ENCODE results near the gene NCOA7. TPM values are rescaled to one million over a fixed set of nuclear protein-coding genes. Genes with fewer than 3 reads are reported as not detected.

Gene NCOA7
- total and polyA plus RNA-seq, 9 of the 15 experiments (the other 6 are each of a cell fraction or from before 2014, with no cell fraction given), result 5.8 to 14.6 (median 9.3) TPM

- TF ChIP-seq, protein P1, sequence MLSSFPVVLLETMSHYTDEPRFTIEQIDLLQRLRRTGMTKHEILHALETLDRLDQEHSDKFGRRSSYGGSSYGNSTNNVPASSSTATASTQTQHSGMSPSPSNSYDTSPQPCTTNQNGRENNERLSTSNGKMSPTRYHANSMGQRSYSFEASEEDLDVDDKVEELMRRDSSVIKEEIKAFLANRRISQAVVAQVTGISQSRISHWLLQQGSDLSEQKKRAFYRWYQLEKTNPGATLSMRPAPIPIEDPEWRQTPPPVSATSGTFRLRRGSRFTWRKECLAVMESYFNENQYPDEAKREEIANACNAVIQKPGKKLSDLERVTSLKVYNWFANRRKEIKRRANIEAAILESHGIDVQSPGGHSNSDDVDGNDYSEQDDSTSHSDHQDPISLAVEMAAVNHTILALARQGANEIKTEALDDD (IDR thresholded peaks at IDR 0.05), result peak; percentile 89
- TF ChIP-seq ATF7 (IDR thresholded peaks at IDR 0.05) (peak; percentile 85), JUN (IDR thresholded peaks at IDR 0.05; ENCODE audit: borderline replicate concordance, low read depth, low read length) (peak; percentile 82), JUN (CRISPR knock-in tag; IDR thresholded peaks at IDR 0.05; ENCODE audit: borderline replicate concordance) (no peak), ARHGAP35 (IDR thresholded peaks at IDR 0.05; ENCODE audit: partially characterized antibody) (no peak), CHCHD3 (CRISPR knock-in tag; IDR thresholded peaks at IDR 0.05) (no peak), ZZZ3 (IDR thresholded peaks at IDR 0.05) (no peak), THAP12 (CRISPR knock-in tag; IDR thresholded peaks at IDR 0.05) (no peak), GATA2 (CRISPR knock-in tag; IDR thresholded peaks at IDR 0.05) (peak; percentile 28; the same call in 1 of the 2 replicates), FOXA3 (CRISPR knock-in tag; conservative IDR thresholded peaks at IDR 0.05 in 1 of 2, IDR thresholded peaks at IDR 0.05 in 1 of 2) (0 out of 4 replicates have a peak, but pooled peaks of 1 of the 2 experiments have one; percentile 39), ZNF217 (CRISPR knock-in tag; IDR thresholded peaks at IDR 0.05) (no peak), PHB (CRISPR knock-in tag; IDR thresholded peaks at IDR 0.05) (no peak), PYGO2 (tag; IDR thresholded peaks at IDR 0.05) (no peak), BMI1 (IDR thresholded peaks at IDR 0.05; ENCODE audit: low read length) (no peak), NFYB (IDR thresholded peaks at IDR 0.05; ENCODE audit: extremely low read depth, insufficient read length) (no peak), XRCC3 (IDR thresholded peaks at IDR 0.05) (no peak), ZNF212 (CRISPR knock-in tag; IDR thresholded peaks at IDR 0.05) (no peak), STAT5A (IDR thresholded peaks at IDR 0.05; ENCODE audit: borderline replicate concordance, low read length) (no peak), SNIP1 (IDR thresholded peaks at IDR 0.05; ENCODE audit: low read depth) (no peak), ZBED1 (IDR thresholded peaks at IDR 0.05) (no peak), NFIC (IDR thresholded peaks at IDR 0.05) (peak; percentile 37; the same call in 1 of the 2 replicates), HDAC2 (IDR thresholded peaks at IDR 0.05) (peak; percentile 86), OTX1 (CRISPR knock-in tag; IDR thresholded peaks at IDR 0.05) (peak; percentile 66; the same call in 1 of the 2 replicates), NFXL1 (CRISPR knock-in tag; IDR thresholded peaks at IDR 0.05) (no peak), MAFG (tag; conservative IDR thresholded peaks at IDR 0.05) (peak; percentile 99), CHD4 (IDR thresholded peaks at IDR 0.05; ENCODE audit: insufficient read depth, insufficient replicate concordance, low read depth, low read length, poor library complexity, severe bottlenecking) (no peak), RBM34 (IDR thresholded peaks at IDR 0.05; ENCODE audit: borderline replicate concordance, insufficient read depth, low read length) (no peak), KDM2B (CRISPR knock-in tag; IDR thresholded peaks at IDR 0.05) (0 out of 2 replicates have a peak, but pooled peaks have one; percentile 35), THRAP3 (IDR thresholded peaks at IDR 0.05; ENCODE audit: borderline replicate concordance) (no peak)
Measured at GRCh38 chr6:125812394-125813292, 21.9 kb downstream of the NCOA7 start (continued).
